Right lobe of liver (tissue), 4 donors: Measurements from ENCODE around the gene ZNF841.

Experiments
- POLR2A ChIP-seq: fragments of 450-650 bp; IDR thresholded peaks from one replicate; pipeline ENCODE4 v1.6.1; 2017; ENCODE audit warnings: antibody characterized with exemption, mild to moderate bottlenecking
- TF ChIP-seq, protein P1 (sequence below), 4 donors: fragments of 200-600 bp in 3 of 4; fragments of 450-650 bp in 1 of 4; IDR thresholded peaks; one replicate each; pipeline versions ENCODE4 v1.5.1 to v1.8.0; 2016 to 2022; ENCODE audit warnings: antibody characterized with exemption in 4 of 4, mild to moderate bottlenecking in 2 of 4
- donor health status: DM: no; HTN: no; CAD: no.
- donor health status: DM: no; HTN: no; CAD: no.
- donor health status: DM: no; HTN: yes; CAD: no.

DNA sequence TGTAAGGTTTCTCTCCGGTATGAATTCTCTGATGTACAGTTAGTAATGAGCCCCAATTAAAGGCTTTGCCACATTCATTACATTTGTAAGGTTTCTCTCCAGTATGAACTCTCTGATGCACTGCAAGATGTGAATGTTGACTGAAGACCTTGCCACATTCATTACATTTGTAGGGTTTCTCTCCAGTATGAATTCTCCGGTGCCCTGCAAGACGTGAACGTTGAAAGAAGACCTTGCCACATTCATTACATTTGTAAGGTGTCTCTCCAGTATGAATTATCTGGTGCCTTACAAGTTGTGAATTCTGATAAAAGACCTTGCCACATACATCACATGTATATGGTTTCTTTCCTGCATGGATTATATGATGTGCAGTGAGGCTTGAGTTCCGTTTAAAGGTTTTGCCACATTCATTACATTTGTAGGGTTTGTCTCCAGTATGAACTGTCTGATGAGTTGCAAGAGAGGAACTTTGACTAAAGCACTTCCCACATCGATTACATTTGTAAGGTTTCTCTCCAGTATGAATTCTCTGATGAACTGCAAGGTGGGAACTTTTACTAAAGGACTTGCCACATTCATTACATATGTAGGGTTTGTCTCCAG is 29.2 kb downstream of the ZNF841 start:
- TF ChIP-seq POLR2A = no peak
- TF ChIP-seq, protein P1, sequence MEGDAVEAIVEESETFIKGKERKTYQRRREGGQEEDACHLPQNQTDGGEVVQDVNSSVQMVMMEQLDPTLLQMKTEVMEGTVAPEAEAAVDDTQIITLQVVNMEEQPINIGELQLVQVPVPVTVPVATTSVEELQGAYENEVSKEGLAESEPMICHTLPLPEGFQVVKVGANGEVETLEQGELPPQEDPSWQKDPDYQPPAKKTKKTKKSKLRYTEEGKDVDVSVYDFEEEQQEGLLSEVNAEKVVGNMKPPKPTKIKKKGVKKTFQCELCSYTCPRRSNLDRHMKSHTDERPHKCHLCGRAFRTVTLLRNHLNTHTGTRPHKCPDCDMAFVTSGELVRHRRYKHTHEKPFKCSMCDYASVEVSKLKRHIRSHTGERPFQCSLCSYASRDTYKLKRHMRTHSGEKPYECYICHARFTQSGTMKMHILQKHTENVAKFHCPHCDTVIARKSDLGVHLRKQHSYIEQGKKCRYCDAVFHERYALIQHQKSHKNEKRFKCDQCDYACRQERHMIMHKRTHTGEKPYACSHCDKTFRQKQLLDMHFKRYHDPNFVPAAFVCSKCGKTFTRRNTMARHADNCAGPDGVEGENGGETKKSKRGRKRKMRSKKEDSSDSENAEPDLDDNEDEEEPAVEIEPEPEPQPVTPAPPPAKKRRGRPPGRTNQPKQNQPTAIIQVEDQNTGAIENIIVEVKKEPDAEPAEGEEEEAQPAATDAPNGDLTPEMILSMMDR (IDR thresholded peaks at IDR 0.05) = no peak
